ENCODE data around the gene AFDN. TPM values are rescaled to one million over a fixed set of nuclear protein-coding genes. Genes with fewer than 3 reads are reported as not detected.
A peak's percentile ranks its signal among the peaks of the same experiment; 100 is the strongest.

Gene AFDN
- total RNA-seq, 1 donor from 2014 or later = 109 TPM

DNA sequence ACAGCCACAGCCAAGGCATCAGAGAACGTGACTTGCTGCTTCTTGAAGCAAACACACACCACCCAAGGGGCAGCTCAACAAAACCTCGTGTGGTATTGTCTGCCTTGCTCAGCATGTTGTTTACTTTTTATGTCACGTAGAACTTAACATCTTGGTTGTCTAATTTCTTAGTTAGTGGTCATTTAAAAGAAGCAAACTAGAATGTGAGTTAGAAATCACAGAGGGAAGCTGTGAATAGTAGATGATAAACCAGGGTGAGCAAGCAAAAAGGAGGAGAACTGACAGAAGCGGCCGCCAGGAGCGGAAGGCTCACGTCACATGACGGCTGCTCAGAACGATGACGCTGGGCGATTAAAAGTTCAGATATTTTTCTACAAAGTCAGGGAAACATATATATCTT is 119.3 kb downstream of the AFDN start:
- no peak overlapping the region for H3K4me3 ChIP-seq (ENCODE audit: low read depth, low read length)
- TF ChIP-seq, protein P1, sequence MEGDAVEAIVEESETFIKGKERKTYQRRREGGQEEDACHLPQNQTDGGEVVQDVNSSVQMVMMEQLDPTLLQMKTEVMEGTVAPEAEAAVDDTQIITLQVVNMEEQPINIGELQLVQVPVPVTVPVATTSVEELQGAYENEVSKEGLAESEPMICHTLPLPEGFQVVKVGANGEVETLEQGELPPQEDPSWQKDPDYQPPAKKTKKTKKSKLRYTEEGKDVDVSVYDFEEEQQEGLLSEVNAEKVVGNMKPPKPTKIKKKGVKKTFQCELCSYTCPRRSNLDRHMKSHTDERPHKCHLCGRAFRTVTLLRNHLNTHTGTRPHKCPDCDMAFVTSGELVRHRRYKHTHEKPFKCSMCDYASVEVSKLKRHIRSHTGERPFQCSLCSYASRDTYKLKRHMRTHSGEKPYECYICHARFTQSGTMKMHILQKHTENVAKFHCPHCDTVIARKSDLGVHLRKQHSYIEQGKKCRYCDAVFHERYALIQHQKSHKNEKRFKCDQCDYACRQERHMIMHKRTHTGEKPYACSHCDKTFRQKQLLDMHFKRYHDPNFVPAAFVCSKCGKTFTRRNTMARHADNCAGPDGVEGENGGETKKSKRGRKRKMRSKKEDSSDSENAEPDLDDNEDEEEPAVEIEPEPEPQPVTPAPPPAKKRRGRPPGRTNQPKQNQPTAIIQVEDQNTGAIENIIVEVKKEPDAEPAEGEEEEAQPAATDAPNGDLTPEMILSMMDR (conservative IDR thresholded peaks at IDR 0.05; ENCODE audit: low read depth, low read length) = peak; percentile 36
- peak; percentile 37 for DNase-seq (ENCODE audit: low read depth)

- no peak for DNase-seq (ENCODE audit: low read depth)
- H3K4me3 ChIP-seq (ENCODE audit: low read depth, low read length) = peak overlapping the region; percentile 29
- TF ChIP-seq, protein P1 (conservative IDR thresholded peaks at IDR 0.05; ENCODE audit: low read depth, low read length) = no peak
These were observed 119.9 kb downstream of the AFDN start for GRCh38 chr6:167946604-167947003.

GRCh38 chr6:167947716-167948115 is 121.0 kb downstream of the AFDN start:
- TF ChIP-seq, protein P1 (conservative IDR thresholded peaks at IDR 0.05; ENCODE audit: low read depth, low read length) = no peak
- no peak overlapping the region for H3K4me3 ChIP-seq (ENCODE audit: low read depth, low read length)

GRCh38 chr6:167948716-167949115 is 122.0 kb downstream of the AFDN start:
- DNase-seq (ENCODE audit: low read depth) = no peak
- TF ChIP-seq, protein P1 (conservative IDR thresholded peaks at IDR 0.05; ENCODE audit: low read depth, low read length) = no peak
- H3K4me3 ChIP-seq (ENCODE audit: low read depth, low read length) = no peak overlapping the region

More at GRCh38 chr6:167947716-167948115, 121.0 kb downstream of the AFDN start:
- DNase-seq (ENCODE audit: low read depth) = no peak

GRCh38 chr6:167949121-167949684 is 122.5 kb downstream of the AFDN start:
- H3K4me3 ChIP-seq (ENCODE audit: low read depth, low read length) = no peak overlapping the region
- TF ChIP-seq, protein P1 (conservative IDR thresholded peaks at IDR 0.05; ENCODE audit: low read depth, low read length) = no peak
- no peak for DNase-seq (ENCODE audit: low read depth)

DNA sequence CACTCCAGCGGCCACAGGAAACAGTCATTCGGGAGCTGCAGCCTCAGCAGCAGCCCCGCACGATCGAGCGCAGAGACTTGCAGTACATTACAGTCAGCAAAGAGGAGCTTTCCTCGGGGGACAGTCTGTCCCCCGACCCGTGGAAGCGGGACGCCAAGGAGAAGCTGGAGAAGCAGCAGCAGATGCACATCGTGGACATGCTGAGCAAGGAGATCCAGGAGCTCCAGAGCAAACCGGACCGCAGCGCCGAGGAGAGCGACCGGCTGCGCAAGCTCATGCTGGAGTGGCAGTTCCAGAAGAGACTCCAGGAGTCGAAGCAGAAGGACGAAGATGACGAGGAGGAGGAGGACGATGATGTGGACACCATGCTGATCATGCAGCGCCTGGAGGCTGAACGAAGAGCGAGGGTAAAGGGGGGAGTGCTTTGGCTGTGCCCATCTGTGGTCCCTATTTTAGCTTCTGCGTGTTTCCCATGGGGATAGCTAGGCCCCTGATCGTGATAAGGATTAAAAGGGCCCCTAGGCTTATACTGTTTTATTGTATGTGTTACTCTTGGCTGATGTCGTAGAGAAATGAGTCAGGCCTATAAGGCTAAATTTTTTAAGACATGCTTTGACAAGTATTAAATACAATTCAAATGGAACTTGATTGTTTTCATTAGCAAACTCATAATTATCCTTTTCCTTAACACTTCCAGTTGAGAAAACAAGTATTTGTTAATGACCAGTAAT is 125.2 kb downstream of the AFDN start:
- TF ChIP-seq, protein P1 (conservative IDR thresholded peaks at IDR 0.05; ENCODE audit: low read depth, low read length) = no peak
- no peak overlapping the region for H3K4me3 ChIP-seq (ENCODE audit: low read depth, low read length)
- DNase-seq (ENCODE audit: low read depth) = no peak

- no peak overlapping the region for H3K4me3 ChIP-seq (ENCODE audit: low read depth, low read length)
- DNase-seq (ENCODE audit: low read depth) = no peak
- TF ChIP-seq, protein P1 (conservative IDR thresholded peaks at IDR 0.05; ENCODE audit: low read depth, low read length) = no peak
These were observed 125.8 kb downstream of the AFDN start for GRCh38 chr6:167952512-167952859.
